IMR-90 (cell line): ENCODE measurements around the gene TSPAN31. TPM values are rescaled to one million over a fixed set of nuclear protein-coding genes. Genes with fewer than 3 reads are reported as not detected.
A peak's percentile ranks its signal among the peaks of the same experiment; 100 is the strongest.

Experiments
- ATAC-seq: fragments of 200-7000 bp; cut with Tn5 transposase; 2 replicates; pipeline ENCODE4 v1.9.1; 2020; ENCODE audit warnings: low read depth, mild to moderate bottlenecking, moderate library complexity
- BruUV-seq: library from RNA; stranded (reverse); fragments of 400-500 nt; replicated peaks from 2 replicates; lab custom pipeline; 2021; lab: Mats Ljungman, UMichigan
- CTCF ChIA-PET: fragments of 300-600 bp; formaldehyde crosslinking; extraction: SDS; loops from one replicate; lab custom pipeline; 2021; ENCODE audit warnings: antibody characterized with exemption; lab: Yijun Ruan, JAX
- POLR2A ChIA-PET: fragments of 300-600 bp; sonication (Branson Sonifier 250); formaldehyde crosslinking; loops from one replicate; lab custom pipeline; 2022; ENCODE audit warnings: antibody characterized with exemption; ENCODE audit not compliant: unreplicated experiment; lab: Charles Lee
- DNase-seq: peaks from one replicate; pipeline ENCODE4 v3.0.0; 2013
- H2AFZ ChIP-seq: replicated peaks from 2 replicates; pipeline ENCODE3; 2013; ENCODE audit warnings: low read length, mild to moderate bottlenecking; ENCODE audit not compliant: poor library complexity
- H2AK5ac ChIP-seq: 2 replicates; pipeline ENCODE4 v1.6.1; 2013; ENCODE audit warnings: low read depth, low read length, inconsistent platforms
- H2AK9ac ChIP-seq: replicated peaks from 2 replicates; pipeline ENCODE3; 2013; ENCODE audit warnings: mild to moderate bottlenecking, low read depth, low read length, moderate library complexity; ENCODE audit not compliant: poor library complexity
- H2BK120ac ChIP-seq: 2 replicates; pipeline ENCODE4 v1.6.1; 2013; ENCODE audit warnings: low read depth, low read length, inconsistent platforms
- H2BK15ac ChIP-seq: 3 replicates; pipeline ENCODE4 v1.6.1; 2013; ENCODE audit warnings: low read depth, low read length, inconsistent platforms
- H2BK20ac ChIP-seq: 2 replicates; pipeline ENCODE4 v1.6.1; 2013; ENCODE audit warnings: low read depth, mild to moderate bottlenecking, inconsistent platforms, low read length, moderate library complexity
- H2BK5ac ChIP-seq: 2 replicates; pipeline ENCODE4 v1.6.1; 2013; ENCODE audit warnings: mild to moderate bottlenecking, low read depth, low read length, inconsistent platforms; ENCODE audit not compliant: poor library complexity, severe bottlenecking
- H3K14ac ChIP-seq: replicated peaks from 2 replicates; pipeline ENCODE4 v1.6.1; 2013; ENCODE audit warnings: low read depth, low read length, inconsistent platforms
- H3K18ac ChIP-seq: 2 replicates; pipeline ENCODE4 v1.6.1; 2013; ENCODE audit warnings: low read depth, low read length, control low read depth
- H3K23ac ChIP-seq: 2 replicates; pipeline ENCODE4 v1.6.1; 2013; ENCODE audit warnings: low read depth, low read length, inconsistent platforms
- H3K27ac ChIP-seq: 2 replicates; pipeline ENCODE4 v1.5.1; 2013; ENCODE audit warnings: mild to moderate bottlenecking, control low read depth, low read length; ENCODE audit not compliant: insufficient read depth
- H3K27me3 ChIP-seq: 2 replicates; pipeline ENCODE4 v1.6.1; 2013; ENCODE audit warnings: low read length; ENCODE audit not compliant: control insufficient read depth, insufficient read depth
- H3K36me3 ChIP-seq: 2 replicates; pipeline ENCODE4 v1.6.1; 2013; ENCODE audit warnings: low read length, mixed read lengths; ENCODE audit not compliant: control insufficient read depth, insufficient read depth
- H3K4ac ChIP-seq: 2 replicates; pipeline ENCODE4 v1.6.1; 2013; ENCODE audit warnings: low read depth, low read length, inconsistent platforms
- H3K4me1 ChIP-seq: 2 replicates; pipeline ENCODE4 v1.6.1; 2013; ENCODE audit warnings: low read length, mixed read lengths; ENCODE audit not compliant: control insufficient read depth, insufficient read depth
- H3K4me2 ChIP-seq: 2 replicates; pipeline ENCODE4 v1.6.1; 2013; ENCODE audit warnings: low read depth, mild to moderate bottlenecking, control low read depth, low read length, moderate library complexity
- H3K4me3 ChIP-seq: 2 replicates; pipeline ENCODE4 v1.5.1; 2013; ENCODE audit warnings: low read depth, mild to moderate bottlenecking, control low read depth, low read length, moderate library complexity; ENCODE audit not compliant: insufficient read depth
- H3K56ac ChIP-seq: 2 replicates; pipeline ENCODE4 v1.6.1; 2013; ENCODE audit warnings: low read length, inconsistent platforms; ENCODE audit not compliant: insufficient read depth; ENCODE audit errors: extremely low read depth
- H3K79me1 ChIP-seq, 2 experiments: 2 replicates each; pipeline ENCODE4 v1.6.1; 2013; ENCODE audit warnings: low read length in 2 of 2, inconsistent platforms in 1 of 2, low read depth in 1 of 2
- H3K9ac ChIP-seq: 2 replicates; pipeline ENCODE4 v1.6.1; 2013; ENCODE audit warnings: low read depth, low read length, control low read depth
- H3K9me1 ChIP-seq: 2 replicates; pipeline ENCODE4 v1.6.1; 2013; ENCODE audit warnings: low read length, inconsistent platforms; ENCODE audit not compliant: insufficient read depth
- H3K9me3 ChIP-seq: 2 replicates; pipeline ENCODE4 v1.6.1; 2013; ENCODE audit warnings: low read length; ENCODE audit not compliant: control insufficient read depth, insufficient read depth
- H4K20me1 ChIP-seq: 2 replicates; pipeline ENCODE4 v1.6.1; 2013; ENCODE audit warnings: low read length, inconsistent platforms; ENCODE audit not compliant: insufficient read depth
- H4K5ac ChIP-seq: 2 replicates; pipeline ENCODE4 v1.6.1; 2013; ENCODE audit warnings: mild to moderate bottlenecking, low read depth, low read length, control low read depth
- H4K8ac ChIP-seq, 2 experiments: 2 replicates each; pipeline ENCODE4 v1.6.1; 2013; ENCODE audit warnings: low read depth in 2 of 2, low read length in 2 of 2, control low read depth in 1 of 2, inconsistent platforms in 1 of 2
- H4K91ac ChIP-seq: 2 replicates; pipeline ENCODE4 v1.6.1; 2013; ENCODE audit warnings: low read depth, low read length, inconsistent platforms; ENCODE audit not compliant: insufficient read depth
- CHD1 ChIP-seq: IDR thresholded peaks from 2 replicates; pipeline ENCODE4 v1.6.1; 2012; ENCODE audit warnings: low read depth, low read length, improper control_type of control experiment
- ELK1 ChIP-seq: fragments of 150-350 bp; IDR thresholded peaks from 2 replicates; pipeline ENCODE4 v1.6.1; 2016; ENCODE audit warnings: low read depth, mild to moderate bottlenecking, low read length, moderate library complexity, borderline replicate concordance
- FOS ChIP-seq: fragments of 150-350 bp; IDR thresholded peaks from 2 replicates; pipeline ENCODE4 v1.6.1; 2016; ENCODE audit warnings: low read depth, low read length
- MAZ ChIP-seq: IDR thresholded peaks from 2 replicates; pipeline ENCODE4 v1.6.1; 2012; ENCODE audit warnings: low read depth, mild to moderate bottlenecking, low read length, improper control_type of control experiment, moderate library complexity, borderline replicate concordance
- MXI1 ChIP-seq: IDR thresholded peaks from 2 replicates; pipeline ENCODE4 v1.6.1; 2012; ENCODE audit warnings: low read depth, mild to moderate bottlenecking, low read length, moderate library complexity, borderline replicate concordance
- POLR2A ChIP-seq: IDR thresholded peaks from 2 replicates; pipeline ENCODE4 v1.6.1; 2012; ENCODE audit warnings: mild to moderate bottlenecking, low read depth, low read length
- RAD21 ChIP-seq: IDR thresholded peaks from 2 replicates; pipeline ENCODE4 v1.6.1; 2012; ENCODE audit warnings: low read length, improper control_type of control experiment
- USF2 ChIP-seq: fragments of 150-350 bp; IDR thresholded peaks from 2 replicates; pipeline ENCODE4 v1.6.1; 2017; ENCODE audit warnings: mild to moderate bottlenecking, antibody characterized with exemption, low read length, low read depth
- WGBS, 2 experiments: methylation state at CpG; one replicate each; pipeline versions ENCODE4 v1.1.5 to v1.1.7; 2013; ENCODE audit warnings: missing lambda C conversion rate in 2 of 2; ENCODE audit not compliant: insufficient read length in 1 of 2; ENCODE audit errors: extremely low coverage in 2 of 2; 5-methylcytosine and 5-hydroxymethylcytosine counted together
- dilution Hi-C: fragments of 300-500 bp; cut with HindIII; formaldehyde crosslinking; loops from one replicate; pipeline ENCODE4 v1.14.3; 2018; ENCODE audit warnings: low sequenced_read_pairs; ENCODE audit not compliant: unreplicated experiment
- in situ Hi-C: fragments of 300-500 bp; cut with MboI; formaldehyde crosslinking; loops from 3 replicates; pipeline ENCODE4 v1.14.3; 2019; ENCODE audit warnings: low sequenced_read_pairs, inconsistent platforms, mixed read lengths
- intact Hi-C: fragments of 100-400 bp; cut with micrococcal nuclease; formaldehyde crosslinking; loops from 2 replicates; pipeline ENCODE4 v1.10.0; 2022
- polyA plus RNA-seq, 3 experiments: library from polyadenylated mRNA; depleted of rRNA; stranded (reverse); fragments of >200 nt; gene quantifications; 2 replicates each; pipeline ENCODE4 v1.2.3, GENCODE V29; 2012; ENCODE audit warnings: low replicate concordance in 1 of 3
- total RNA-seq: library from RNA; depleted of rRNA; stranded (reverse); fragments of >200 nt; gene quantifications from 2 replicates; pipeline ENCODE4 v1.2.3, GENCODE V29; 2012

The TSPAN31 gene
- total and polyA plus RNA-seq, 2 of the 4 experiments (the other 2 are of a cell fraction) = 12.3 to 71.2 TPM

GRCh38 chr12:57771236-57771872, 26.5 kb downstream of the TSPAN31 start (continued):
- no peak for TF ChIP-seq ELK1

- in situ Hi-C loops = no loop called here
- Histone ChIP-seq H3K4me1 (peaks cover 6% of the 10 kb centered on the region; the same call in 1 of the 2 replicates), H3K79me1 (peaks cover 16 to 29% of the 10 kb centered on the region in 2 experiments; a peak in 3 of 4 replicates), H3K9me3 (no peaks in the 10 kb centered on the region), H4K91ac (peak within 1 kb of the TSS; percentile 95), H3K56ac (peak within 1 kb of the TSS; percentile 88), H2BK15ac (peak within 1 kb of the TSS; percentile 78; the same call in 2 of the 3 replicates), H4K20me1 (no peaks in the 10 kb centered on the region), H2BK20ac (0 out of 2 replicates have a peak within 1 kb of the TSS, but pooled peaks have one; percentile 8), H2BK120ac (peak within 1 kb of the TSS; percentile 86), H3K27ac (peak within 1 kb of the TSS; percentile 82), H4K5ac (peak within 1 kb of the TSS; percentile 91), H2BK5ac (peak within 1 kb of the TSS; percentile 78), H3K14ac (peak within 1 kb of the TSS; percentile 95), H2AK5ac (peak within 1 kb of the TSS; percentile 91), H2AFZ (peak within 1 kb of the TSS; percentile 99), H3K36me3 (peaks cover 3% of the 10 kb centered on the region), H3K4ac (peak within 1 kb of the TSS; percentile 98), H3K4me2 (peak within 1 kb of the TSS; percentile 95), H3K9ac (peak within 1 kb of the TSS; percentile 99), H3K9me1 (peaks cover 9% of the 10 kb centered on the region), H4K8ac (peak within 1 kb of the TSS; percentile 93 to 99), H3K23ac (peak within 1 kb of the TSS; percentile 98), H2AK9ac (peak within 1 kb of the TSS; percentile 97), H3K27me3 (peaks cover 1% of the 10 kb centered on the region), H3K4me3 (peak within 1 kb of the TSS; percentile 78), H3K18ac (peak within 1 kb of the TSS; percentile 62)
- intact Hi-C loops = no loop called here
- POLR2A ChIA-PET = interaction anchor here (0.9 kb wide), 1 partner anchor 27 kb away, joined by 4 read pairs; the partner anchor contains the start of gene TSPAN31
- dilution Hi-C loops = no loop called here
- CTCF ChIA-PET = no interaction called here
- ATAC-seq = peak; percentile 93
- TF ChIP-seq USF2 = peak; percentile 59; the same call in 1 of the 2 replicates
- TF ChIP-seq RAD21 = no peak
- 0 out of 2 replicates have a peak, but pooled peaks have one; percentile 80 for TF ChIP-seq CHD1
- TF ChIP-seq MXI1 = peak; percentile 100
- peak; percentile 93 for TF ChIP-seq MAZ
- no peak for TF ChIP-seq FOS
- peak; percentile 93 for TF ChIP-seq POLR2A
- peak; percentile 97 for DNase-seq
- no TSS peak for BruUV-seq
- WGBS, 2 experiments = 0% methylated on average over 14 of the region's 28 CpGs; no CpG with 5 or more reads in 1 of the 2 experiments
Measured at GRCh38 chr12:57771873-57772428, 27.1 kb downstream of the TSPAN31 start, which contains the start of gene METTL1. Gene METTL1 (minus strand): TSS chr12:57772105. CDS start chr12:57772083, 22 bp downstream.
